K562 (cell line): ENCODE data around the gene IFNGR2. TPM values are rescaled to one million over a fixed set of nuclear protein-coding genes. Genes with fewer than 3 reads are reported as not detected.

Experiments
- ATAC-seq: fragments of 200-7000 bp; cut with Tn5 transposase; 3 replicates; pipeline ENCODE4 v1.9.1; 2020; ENCODE audit warnings: moderate library complexity
- BruUV-seq: library from RNA; stranded (reverse); fragments of 400-500 nt; replicated peaks from 2 replicates; lab custom pipeline; 2021; lab: Mats Ljungman, UMichigan
- CTCF ChIA-PET: fragments of 300-600 bp; formaldehyde crosslinking; extraction: SDS; loops from one replicate; lab custom pipeline; 2021; ENCODE audit warnings: low intra/inter-chr PET ratio; lab: Yijun Ruan, JAX
- POLR2A ChIA-PET: fragments of 300-600, 350-650 bp; sonication (Branson Sonifier 250); formaldehyde crosslinking; extraction: SDS; loops from one replicate; lab custom pipeline; 2021; ENCODE audit warnings: antibody characterized with exemption, inconsistent platforms; lab: Yijun Ruan, JAX
- DNase-seq, 4 experiments: peaks; one replicate each; pipeline versions ENCODE4 v3.0.0 to v3.0.0-alpha.2; 2011 to 2018; ENCODE audit warnings: low spot score in 3 of 4, mixed read lengths in 3 of 4; ENCODE audit errors: extremely low read depth in 1 of 4
- FAIRE-seq: peaks from 2 replicates; lab custom pipeline; 2011; peaks lifted over from hg19 to GRCh38; lab: Jason Lieb, UNC
- H2AFZ ChIP-seq: 2 replicates; pipeline ENCODE4 v1.6.0; 2011; ENCODE audit warnings: low read depth, low read length, control low read depth, inconsistent platforms
- H3K27ac ChIP-seq: fragments of 200-600 bp; 3 replicates; pipeline ENCODE4 v1.8.0; 2011; ENCODE audit warnings: low read depth, mild to moderate bottlenecking, control low read depth, inconsistent platforms, low read length, moderate library complexity, mixed read lengths; ENCODE audit errors: extremely low read depth
- H3K27me3 ChIP-seq, 2 experiments: fragments of 300-600 bp in 1 of 2; 2 replicates in 1 of 2; 3 replicates in 1 of 2; pipeline versions ENCODE4 v1.6.0 to v1.8.0; 2011; ENCODE audit warnings: inconsistent platforms in 2 of 2, low read length in 2 of 2, mild to moderate bottlenecking in 1 of 2, mixed read lengths in 1 of 2, moderate library complexity in 1 of 2; ENCODE audit not compliant: control insufficient read depth in 2 of 2, insufficient read depth in 2 of 2
- H3K36me3 ChIP-seq: fragments of 300-600 bp; 3 replicates; pipeline ENCODE4 v1.8.0; 2011; ENCODE audit warnings: mild to moderate bottlenecking, low read length, inconsistent platforms; ENCODE audit not compliant: control insufficient read depth, insufficient read depth
- H3K4me1 ChIP-seq, 2 experiments: fragments of 200-600 bp in 1 of 2; replicated peaks in 1 of 2; 2 replicates in 1 of 2; 3 replicates in 1 of 2; pipeline versions ENCODE4 v1.5.1 to v1.8.0; 2011; ENCODE audit warnings: inconsistent platforms in 2 of 2, low read length in 2 of 2, mild to moderate bottlenecking in 1 of 2, mixed read lengths in 1 of 2, moderate library complexity in 1 of 2; ENCODE audit not compliant: control insufficient read depth in 2 of 2, insufficient read depth in 2 of 2
- H3K4me2 ChIP-seq: 2 replicates; pipeline ENCODE4 v1.6.1; 2011; ENCODE audit warnings: low read length, control low read depth, inconsistent platforms, mixed read lengths; ENCODE audit not compliant: insufficient read depth
- H3K4me3 ChIP-seq: fragments of 200-600 bp; sonication (generic), shearing (Covaris generic); 2 replicates; pipeline ENCODE4 v1.5.1; 2016; ENCODE audit warnings: control low read depth, inconsistent platforms
- H3K79me2 ChIP-seq: fragments of 200-600 bp; 3 replicates; pipeline ENCODE4 v1.8.0; 2011; ENCODE audit warnings: low read length, inconsistent platforms; ENCODE audit not compliant: control insufficient read depth, insufficient read depth
- H3K9ac ChIP-seq, 2 experiments: 2 replicates each; pipeline versions ENCODE4 v1.6.0 to v1.6.1; 2011; ENCODE audit warnings: low read depth in 2 of 2, low read length in 2 of 2, control low read depth in 1 of 2, inconsistent platforms in 1 of 2, mild to moderate bottlenecking in 1 of 2, mixed read lengths in 1 of 2; ENCODE audit not compliant: insufficient read depth in 1 of 2
- H3K9me1 ChIP-seq: one replicate; pipeline ENCODE4 v1.6.0; 2011; ENCODE audit warnings: inconsistent platforms, mild to moderate bottlenecking, low read length, moderate library complexity; ENCODE audit not compliant: control insufficient read depth, insufficient read depth
- H3K9me3 ChIP-seq: replicated peaks from 2 replicates; pipeline ENCODE4 v1.5.1; 2011; ENCODE audit warnings: low read depth, low read length, inconsistent platforms; ENCODE audit not compliant: control insufficient read depth, insufficient read depth
- H4K20me1 ChIP-seq: replicated peaks from 2 replicates; pipeline ENCODE4 v1.6.1; 2011; ENCODE audit warnings: low read length, inconsistent platforms, mixed read lengths; ENCODE audit not compliant: control insufficient read depth, insufficient read depth
- ATF7 ChIP-seq: fragments of 450-650 bp; IDR thresholded peaks from 2 replicates; pipeline ENCODE4 v1.7.1; 2014; ENCODE audit warnings: mild to moderate bottlenecking, moderate library complexity
- FOSL1 ChIP-seq: fragments of 200-800 bp; sonication (Bioruptor generic); conservative IDR thresholded peaks from 2 replicates; pipeline ENCODE4 v1.6.1; 2016; ENCODE audit warnings: missing genetic modification characterization, missing compliant biosample characterization
- TRIM24 ChIP-seq, 2 experiments: fragments of 450-650 bp; IDR thresholded peaks; 2 replicates each; pipeline ENCODE4 v1.6.1; 2016
- ZFPM2 ChIP-seq: fragments of 250-450 bp; sonication (Bioruptor Pico); IDR thresholded peaks from 2 replicates; pipeline ENCODE4 v1.5.1; 2022; ENCODE audit warnings: mild to moderate bottlenecking
- WGBS: fragments of 100-300 bp; shearing (Covaris generic); methylation state at CpG from one replicate; pipeline ENCODE4 v1.1.6; 2016; ENCODE audit warnings: low coverage, mixed read lengths; ENCODE audit not compliant: insufficient coverage; ENCODE audit errors: missing lambda C conversion rate; 5-methylcytosine and 5-hydroxymethylcytosine counted together
- in situ Hi-C: fragments of 300-500 bp; cut with MboI; formaldehyde crosslinking; loops from 4 replicates; pipeline ENCODE4 v1.15.0; 2018; ENCODE audit warnings: inconsistent platforms, mixed read lengths
- intact Hi-C: fragments of 100-400 bp; cut with micrococcal nuclease; formaldehyde crosslinking; loops from 2 replicates; pipeline ENCODE4 v1.14.2; 2022
- polyA plus RNA-seq, 8 experiments: library from polyadenylated mRNA; depleted of rRNA in 4 of 8; stranded (reverse) in 5 of 8; unstranded in 3 of 8; fragments of >200 nt; fragmentation: Nextera tagmentation in 2 of 8; fragmentation: Illumina TruSeq in 1 of 8; extraction: Ambion mirVana in 2 of 8; extraction: Trizol in 1 of 8; gene quantifications; 2 replicates each; pipeline versions ENCODE4 v1.2.1 to v1.2.3, GENCODE V29; 2011 to 2014; ENCODE audit warnings: inconsistent platforms in 1 of 8, missing spikeins in 1 of 8
- total RNA-seq, 7 experiments: library from RNA; depleted of rRNA in 6 of 7; stranded (reverse); fragments of >200 nt in 6 of 7; fragmentation: Illumina TruSeq in 2 of 7; extraction: Trizol in 2 of 7; gene quantifications; 2 replicates each; pipeline versions ENCODE4 v1.2.1 to v1.2.3, GENCODE V29; 2011 to 2021; ENCODE audit warnings: low replicate concordance in 1 of 7
- TF ChIP-seq, protein P1 (sequence below), 2 experiments: fragments of 450-650 bp; IDR thresholded peaks; 2 replicates each; pipeline ENCODE4 v1.6.1; 2016; ENCODE audit warnings: mild to moderate bottlenecking in 2 of 2, borderline replicate concordance in 1 of 2, low read depth in 1 of 2, moderate library complexity in 1 of 2
- TF ChIP-seq, protein P2 (sequence below): sonication (generic); formaldehyde crosslinking; IDR thresholded peaks from 2 replicates; pipeline ENCODE4 v1.8.0; 2022; ENCODE audit warnings: mild to moderate bottlenecking, missing genetic modification reagents
- TF ChIP-seq, protein P3 (sequence below): fragments of 450-650 bp; IDR thresholded peaks from 2 replicates; pipeline ENCODE4 v1.6.1; 2016; ENCODE audit warnings: mild to moderate bottlenecking

Gene IFNGR2
- total and polyA plus RNA-seq, 9 of the 15 experiments (the other 6 are each of a cell fraction or from before 2014, with no cell fraction given): 6.7 to 58.0 (median 28.5) TPM

DNA sequence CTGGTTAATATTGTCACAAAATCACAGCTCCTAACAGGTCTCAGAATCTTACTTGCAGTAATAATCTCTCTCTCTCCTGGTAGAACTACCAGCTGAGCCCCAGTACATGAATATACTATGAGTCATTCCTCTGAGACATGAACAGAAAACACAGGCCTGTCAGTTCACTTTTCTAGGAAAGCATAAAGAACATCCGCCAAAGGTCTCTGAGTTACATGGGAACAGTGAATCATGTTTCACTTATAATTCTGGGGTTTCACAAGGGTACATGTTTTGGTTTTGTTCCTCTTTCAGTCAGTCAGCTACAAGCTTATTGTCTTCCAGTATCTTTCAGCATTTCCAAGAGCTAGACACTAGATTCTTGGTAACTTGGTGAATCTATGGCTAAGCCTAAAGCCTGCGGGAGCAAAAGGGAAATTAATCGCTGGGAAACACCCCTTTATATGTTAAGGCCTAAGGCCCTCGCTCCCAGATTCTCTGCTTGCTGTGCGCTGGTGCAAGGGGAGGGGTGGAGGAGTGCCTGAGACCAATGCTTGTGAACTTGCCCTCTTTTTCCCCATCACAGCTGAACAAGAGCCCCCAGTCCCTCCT, 31.7 kb downstream of the IFNGR2 start:
- DNase-seq (peak in 2 of 4 experiments; percentile 53 to 54), ATAC-seq (peak; percentile 59), FAIRE-seq (no peak)
- Histone ChIP-seq H3K4me3 (no peak overlapping the region), H3K27me3 (no peaks in the 10 kb centered on the region), H3K79me2 (no peaks in the 10 kb centered on the region), H3K9me3 (no peaks in the 10 kb centered on the region), H3K9me1 (no peaks in the 10 kb centered on the region), H3K36me3 (peaks cover 67% of the 10 kb centered on the region), H3K27ac (peak overlapping the region; percentile 11; the same call in 1 of the 3 replicates), H3K9ac (no peak overlapping the region), H3K4me1 (peaks cover 0 to 3% of the 10 kb centered on the region in 2 experiments; a peak in 1 of 5 replicates), H3K4me2 (no peak overlapping the region), H2AFZ (no peak overlapping the region), H4K20me1 (no peaks in the 10 kb centered on the region)
- CTCF ChIA-PET: interaction anchor here (0.6 kb wide), 1 partner anchor 74 kb away, joined by 4 read pairs; no protein-coding TSS in a partner anchor
- POLR2A ChIA-PET: interaction anchor here (0.7 to 1.1 kb wide), 3 partner anchors 11 to 173 kb away, joined by 3 to 6 read pairs (median 3); partner anchors contain the start of gene IFNAR1
- BruUV-seq: no TSS peak
- WGBS: 50% methylated on average over 5 of the region's 5 CpGs
- intact Hi-C loops: no loop called here
- in situ Hi-C loops: no loop called here
- TF ChIP-seq FOSL1 (tag) (peak; percentile 98), ATF7 (peak; percentile 41), ZFPM2 (CRISPR knock-in tag) (no peak), TRIM24 (IDR thresholded peaks at IDR 0.05) (no peak)
- TF ChIP-seq, protein P1, sequence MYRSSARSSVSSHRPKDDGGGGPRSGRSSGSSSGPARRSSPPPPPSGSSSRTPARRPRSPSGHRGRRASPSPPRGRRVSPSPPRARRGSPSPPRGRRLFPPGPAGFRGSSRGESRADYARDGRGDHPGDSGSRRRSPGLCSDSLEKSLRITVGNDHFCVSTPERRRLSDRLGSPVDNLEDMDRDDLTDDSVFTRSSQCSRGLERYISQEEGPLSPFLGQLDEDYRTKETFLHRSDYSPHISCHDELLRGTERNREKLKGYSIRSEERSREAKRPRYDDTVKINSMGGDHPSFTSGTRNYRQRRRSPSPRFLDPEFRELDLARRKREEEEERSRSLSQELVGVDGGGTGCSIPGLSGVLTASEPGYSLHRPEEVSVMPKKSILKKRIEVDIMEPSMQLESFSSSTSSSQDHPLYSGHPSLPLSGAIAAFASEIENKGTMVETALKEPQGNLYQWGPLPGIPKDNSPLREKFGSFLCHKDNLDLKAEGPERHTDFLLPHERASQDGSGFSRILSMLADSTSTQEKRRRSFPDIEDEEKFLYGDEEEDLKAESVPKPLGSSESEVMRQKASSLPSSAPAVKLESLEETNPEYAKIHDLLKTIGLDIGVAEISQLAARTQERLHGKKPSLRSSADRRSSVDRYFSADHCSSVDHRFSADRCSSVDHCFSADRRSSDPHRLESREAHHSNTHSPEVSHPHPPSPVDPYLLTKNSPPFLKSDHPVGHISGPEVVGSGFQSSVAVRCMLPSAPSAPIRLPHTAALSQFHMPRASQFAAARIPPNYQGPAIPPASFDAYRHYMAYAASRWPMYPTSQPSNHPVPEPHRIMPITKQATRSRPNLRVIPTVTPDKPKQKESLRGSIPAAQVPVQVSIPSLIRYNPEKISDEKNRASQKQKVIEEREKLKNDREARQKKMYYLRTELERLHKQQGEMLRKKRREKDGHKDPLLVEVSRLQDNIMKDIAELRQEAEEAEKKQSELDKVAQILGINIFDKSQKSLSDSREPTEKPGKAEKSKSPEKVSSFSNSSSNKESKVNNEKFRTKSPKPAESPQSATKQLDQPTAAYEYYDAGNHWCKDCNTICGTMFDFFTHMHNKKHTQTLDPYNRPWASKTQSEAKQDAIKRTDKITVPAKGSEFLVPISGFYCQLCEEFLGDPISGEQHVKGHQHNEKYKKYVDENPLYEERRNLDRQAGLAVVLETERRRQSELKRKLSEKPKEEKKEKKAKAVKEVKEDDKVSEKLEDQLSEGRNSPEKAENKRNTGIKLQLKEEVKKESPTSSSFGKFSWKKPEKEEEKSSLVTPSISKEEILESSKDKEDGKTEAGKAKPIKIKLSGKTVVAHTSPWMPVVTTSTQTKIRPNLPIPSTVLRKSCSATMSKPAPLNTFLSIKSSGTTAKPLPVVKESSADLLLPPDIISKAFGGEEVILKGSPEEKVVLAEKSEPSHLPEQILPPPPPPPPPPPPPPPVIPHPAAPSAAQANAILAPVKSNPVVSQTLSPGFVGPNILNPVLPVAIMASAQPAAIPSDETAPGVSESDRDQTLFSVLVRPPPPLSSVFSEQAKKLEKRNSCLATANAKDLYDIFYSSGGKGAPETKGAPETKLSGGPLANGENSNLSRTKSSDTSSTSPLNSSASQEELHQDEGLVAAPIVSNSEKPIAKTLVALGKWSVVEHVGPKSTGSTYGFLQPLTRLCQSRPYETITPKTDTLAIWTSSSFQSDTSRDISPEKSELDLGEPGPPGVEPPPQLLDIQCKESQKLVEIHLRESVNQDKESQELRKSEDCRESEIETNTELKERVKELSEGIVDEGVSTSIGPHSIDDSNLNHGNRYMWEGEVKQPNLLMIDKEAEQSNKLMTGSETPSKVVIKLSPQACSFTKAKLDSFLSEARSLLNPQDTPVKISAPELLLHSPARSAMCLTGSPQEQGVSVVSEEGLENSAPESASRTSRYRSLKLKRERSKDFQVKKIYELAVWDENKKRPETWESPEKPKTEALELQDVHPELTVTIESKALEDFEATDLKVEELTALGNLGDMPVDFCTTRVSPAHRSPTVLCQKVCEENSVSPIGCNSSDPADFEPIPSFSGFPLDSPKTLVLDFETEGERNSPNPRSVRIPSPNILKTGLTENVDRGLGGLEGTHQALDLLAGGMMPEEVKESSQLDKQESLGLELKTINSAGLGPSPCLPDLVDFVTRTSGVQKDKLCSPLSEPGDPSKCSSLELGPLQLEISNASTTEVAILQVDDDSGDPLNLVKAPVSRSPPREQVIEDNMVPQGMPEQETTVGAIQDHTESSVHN (IDR thresholded peaks at IDR 0.05; ENCODE audit: borderline replicate concordance in 1 of 2, low read depth in 1 of 2): peak in 1 of 2 experiments; percentile 53; a peak in 1 of 4 replicates
- TF ChIP-seq, protein P2, sequence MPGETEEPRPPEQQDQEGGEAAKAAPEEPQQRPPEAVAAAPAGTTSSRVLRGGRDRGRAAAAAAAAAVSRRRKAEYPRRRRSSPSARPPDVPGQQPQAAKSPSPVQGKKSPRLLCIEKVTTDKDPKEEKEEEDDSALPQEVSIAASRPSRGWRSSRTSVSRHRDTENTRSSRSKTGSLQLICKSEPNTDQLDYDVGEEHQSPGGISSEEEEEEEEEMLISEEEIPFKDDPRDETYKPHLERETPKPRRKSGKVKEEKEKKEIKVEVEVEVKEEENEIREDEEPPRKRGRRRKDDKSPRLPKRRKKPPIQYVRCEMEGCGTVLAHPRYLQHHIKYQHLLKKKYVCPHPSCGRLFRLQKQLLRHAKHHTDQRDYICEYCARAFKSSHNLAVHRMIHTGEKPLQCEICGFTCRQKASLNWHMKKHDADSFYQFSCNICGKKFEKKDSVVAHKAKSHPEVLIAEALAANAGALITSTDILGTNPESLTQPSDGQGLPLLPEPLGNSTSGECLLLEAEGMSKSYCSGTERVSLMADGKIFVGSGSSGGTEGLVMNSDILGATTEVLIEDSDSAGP: no peak
- TF ChIP-seq, protein P3, sequence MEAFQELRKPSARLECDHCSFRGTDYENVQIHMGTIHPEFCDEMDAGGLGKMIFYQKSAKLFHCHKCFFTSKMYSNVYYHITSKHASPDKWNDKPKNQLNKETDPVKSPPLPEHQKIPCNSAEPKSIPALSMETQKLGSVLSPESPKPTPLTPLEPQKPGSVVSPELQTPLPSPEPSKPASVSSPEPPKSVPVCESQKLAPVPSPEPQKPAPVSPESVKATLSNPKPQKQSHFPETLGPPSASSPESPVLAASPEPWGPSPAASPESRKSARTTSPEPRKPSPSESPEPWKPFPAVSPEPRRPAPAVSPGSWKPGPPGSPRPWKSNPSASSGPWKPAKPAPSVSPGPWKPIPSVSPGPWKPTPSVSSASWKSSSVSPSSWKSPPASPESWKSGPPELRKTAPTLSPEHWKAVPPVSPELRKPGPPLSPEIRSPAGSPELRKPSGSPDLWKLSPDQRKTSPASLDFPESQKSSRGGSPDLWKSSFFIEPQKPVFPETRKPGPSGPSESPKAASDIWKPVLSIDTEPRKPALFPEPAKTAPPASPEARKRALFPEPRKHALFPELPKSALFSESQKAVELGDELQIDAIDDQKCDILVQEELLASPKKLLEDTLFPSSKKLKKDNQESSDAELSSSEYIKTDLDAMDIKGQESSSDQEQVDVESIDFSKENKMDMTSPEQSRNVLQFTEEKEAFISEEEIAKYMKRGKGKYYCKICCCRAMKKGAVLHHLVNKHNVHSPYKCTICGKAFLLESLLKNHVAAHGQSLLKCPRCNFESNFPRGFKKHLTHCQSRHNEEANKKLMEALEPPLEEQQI: no peak
